Common myeloid progenitor, CD34-positive (primary cell): ENCODE measurements around the gene ADGRL2.

Experiments used
- CTCF ChIA-PET: fragments of 350-600 bp; sonication (Branson Sonifier 250); formaldehyde crosslinking; loops from one replicate; lab custom pipeline; 2021; ENCODE audit warnings: antibody characterized with exemption; lab: Charles Lee
- POLR2A ChIA-PET: fragments of 350-600 bp; sonication (Branson Sonifier 250); formaldehyde crosslinking; loops from one replicate; lab custom pipeline; 2021; ENCODE audit warnings: antibody characterized with exemption; lab: Charles Lee
- DNase-seq, 3 donors: peaks; one replicate each; pipeline versions ENCODE4 v3.0.0 to v3.0.0-alpha.2; 2013
- H3K27ac ChIP-seq, 2 experiments: 1 replicate in 1 of 2; 2 replicates in 1 of 2; pipeline ENCODE4 v1.7.0; 2013; ENCODE audit warnings: inconsistent platforms in 2 of 2, low read length in 2 of 2, mild to moderate bottlenecking in 2 of 2, low read depth in 1 of 2, moderate library complexity in 1 of 2; ENCODE audit not compliant: severe bottlenecking in 2 of 2, insufficient read depth in 1 of 2, poor library complexity in 1 of 2
- H3K27me3 ChIP-seq, 5 experiments: replicated peaks in 2 of 5; 1 replicate in 3 of 5; 2 replicates in 2 of 5; pipeline versions ENCODE4 v1.6.1 to v1.7.0; 2013; ENCODE audit warnings: low read length in 4 of 5, mild to moderate bottlenecking in 2 of 5, moderate library complexity in 2 of 5, inconsistent platforms in 1 of 5; ENCODE audit not compliant: insufficient read depth in 5 of 5, control insufficient read depth in 4 of 5
- H3K36me3 ChIP-seq, 4 experiments: 1 replicate in 2 of 4; 2 replicates in 2 of 4; pipeline versions ENCODE4 v1.6.1 to v1.7.0; 2013; ENCODE audit warnings: low read length in 3 of 4, control low read depth in 1 of 4, mild to moderate bottlenecking in 1 of 4; ENCODE audit not compliant: control insufficient read depth in 4 of 4, insufficient read depth in 4 of 4
- H3K4me1 ChIP-seq, 4 experiments: 1 replicate in 3 of 4; 2 replicates in 1 of 4; pipeline versions ENCODE4 v1.6.1 to v1.7.1; 2013; ENCODE audit warnings: low read length in 3 of 4, mild to moderate bottlenecking in 3 of 4, control low read depth in 1 of 4, inconsistent platforms in 1 of 4, moderate library complexity in 1 of 4; ENCODE audit not compliant: control insufficient read depth in 4 of 4, insufficient read depth in 4 of 4; ENCODE audit errors: control extremely low read depth in 1 of 4
- H3K4me3 ChIP-seq, 7 experiments: 1 replicate in 4 of 7; 2 replicates in 3 of 7; pipeline versions ENCODE4 v1.5.1 to v1.7.0; 2013; ENCODE audit warnings: mild to moderate bottlenecking in 7 of 7, low read length in 6 of 7, moderate library complexity in 6 of 7, inconsistent platforms in 2 of 7, low read depth in 2 of 7, control low read depth in 1 of 7; ENCODE audit not compliant: insufficient read depth in 4 of 7, control insufficient read depth in 1 of 7; ENCODE audit errors: extremely low read depth in 1 of 7
- H3K9me3 ChIP-seq, 5 experiments: 1 replicate in 4 of 5; 2 replicates in 1 of 5; pipeline versions ENCODE4 v1.6.1 to v1.7.1; 2013; ENCODE audit warnings: low read length in 4 of 5, mild to moderate bottlenecking in 2 of 5, inconsistent platforms in 1 of 5, low read depth in 1 of 5, moderate library complexity in 1 of 5; ENCODE audit not compliant: control insufficient read depth in 4 of 5, insufficient read depth in 2 of 5; ENCODE audit errors: control extremely low read depth in 1 of 5
- WGBS: methylation state at CpG from one replicate; pipeline ENCODE4 v1.1.5; 2013; ENCODE audit not compliant: insufficient coverage; 5-methylcytosine and 5-hydroxymethylcytosine counted together

Gene ADGRL2

GRCh38 chr1:81999364-81999763 lies 198.6 kb downstream of the ADGRL2 start:
- POLR2A ChIA-PET: no interaction called here
- no peaks in the 10 kb centered on the region for H3K9me3 ChIP-seq
- H3K4me3 ChIP-seq: no peak overlapping the region
- DNase-seq: no peak
- WGBS: no CpG with 5 or more reads among the region's 1 CpG
- no peak overlapping the region for H3K27ac ChIP-seq
- H3K36me3 ChIP-seq: no peaks in the 10 kb centered on the region
- CTCF ChIA-PET: no interaction called here
- no peaks in the 10 kb centered on the region for H3K27me3 ChIP-seq
- no peaks in the 10 kb centered on the region for H3K4me1 ChIP-seq

- ChIA-PET POLR2A (no interaction called here), CTCF (no interaction called here)
- H3K9me3 ChIP-seq: no peaks in the 10 kb centered on the region
- no peak overlapping the region for H3K4me3 ChIP-seq
- H3K27me3 ChIP-seq: no peaks in the 10 kb centered on the region
- DNase-seq: no peak
- no peaks in the 10 kb centered on the region for H3K4me1 ChIP-seq
- H3K27ac ChIP-seq: no peak overlapping the region
- H3K36me3 ChIP-seq: no peaks in the 10 kb centered on the region
- 100% methylated on average over 2 of the region's 2 CpGs for WGBS
Measured at GRCh38 chr1:82000221-82000620, 199.5 kb downstream of the ADGRL2 start.

GRCh38 chr1:82001345-82001744 lies 200.6 kb downstream of the ADGRL2 start:
- Histone ChIP-seq H3K27me3 (no peaks in the 10 kb centered on the region), H3K9me3 (no peaks in the 10 kb centered on the region), H3K27ac (no peak overlapping the region), H3K36me3 (no peaks in the 10 kb centered on the region), H3K4me3 (no peak overlapping the region), H3K4me1 (no peaks in the 10 kb centered on the region)
- ChIA-PET CTCF (interaction anchor here (1.6 kb wide), 1 partner anchor 11 kb away, joined by 3 read pairs; no protein-coding TSS in a partner anchor), POLR2A (no interaction called here)
- DNase-seq: no peak
- 86% methylated on average over 2 of the region's 4 CpGs for WGBS

- POLR2A ChIA-PET: no interaction called here
- CTCF ChIA-PET: no interaction called here
Measured at GRCh38 chr1:82007804-82008203, 207.1 kb downstream of the ADGRL2 start.

GRCh38 chr1:82013702-82014101 lies 213.0 kb downstream of the ADGRL2 start:
- H3K36me3 ChIP-seq: no peaks in the 10 kb centered on the region
- no peaks in the 10 kb centered on the region for H3K4me1 ChIP-seq
- H3K9me3 ChIP-seq: no peaks in the 10 kb centered on the region
- no peaks in the 10 kb centered on the region for H3K27me3 ChIP-seq
- ChIA-PET POLR2A (no interaction called here), CTCF (no interaction called here)
- H3K4me3 ChIP-seq: no peak overlapping the region
- no peak overlapping the region for H3K27ac ChIP-seq
- no peak for DNase-seq

More at GRCh38 chr1:82007804-82008203, 207.1 kb downstream of the ADGRL2 start:
- no peaks in the 10 kb centered on the region for H3K9me3 ChIP-seq
- no peak for DNase-seq
- H3K27me3 ChIP-seq: no peaks in the 10 kb centered on the region
- H3K36me3 ChIP-seq: no peaks in the 10 kb centered on the region
- no peak overlapping the region for H3K27ac ChIP-seq
- H3K4me1 ChIP-seq: no peaks in the 10 kb centered on the region
- H3K4me3 ChIP-seq: no peak overlapping the region

- Histone ChIP-seq H3K4me1 (no peaks in the 10 kb centered on the region), H3K27me3 (no peaks in the 10 kb centered on the region), H3K36me3 (no peaks in the 10 kb centered on the region), H3K27ac (no peak overlapping the region), H3K4me3 (no peak overlapping the region), H3K9me3 (peaks cover 0 to 2% (median 0%) of the 10 kb centered on the region in 5 experiments)
- DNase-seq: no peak
- 87% methylated on average over 6 of the region's 6 CpGs for WGBS
- ChIA-PET CTCF (no interaction called here), POLR2A (no interaction called here)
Measured at GRCh38 chr1:82015444-82015843, 214.7 kb downstream of the ADGRL2 start.

- Histone ChIP-seq H3K4me1 (no peaks in the 10 kb centered on the region), H3K9me3 (peaks cover 0 to 2% (median 0%) of the 10 kb centered on the region in 5 experiments), H3K36me3 (no peaks in the 10 kb centered on the region), H3K27me3 (no peaks in the 10 kb centered on the region), H3K4me3 (no peak overlapping the region), H3K27ac (no peak overlapping the region)
- ChIA-PET CTCF (no interaction called here), POLR2A (no interaction called here)
- 100% methylated on average over 1 of the region's 2 CpGs for WGBS
- DNase-seq: no peak
Measured at GRCh38 chr1:82018319-82018718, 217.6 kb downstream of the ADGRL2 start.
